Islet precursor cell (in vitro differentiated cells): ENCODE data around the gene LGSN.
"Not testable (repeated sequence)": the region's sequence is repeated elsewhere in the genome, so short reads cannot be mapped to it uniquely, and the experiment has no call there.

Experiments
- DNase-seq: peaks from one replicate; pipeline ENCODE4 v3.0.0-alpha.2; 2018

The LGSN gene

GRCh38 chr6:63227928-63228894 lies 91.6 kb downstream of the LGSN start:
- DNase-seq = not testable (repeated sequence)

- not testable (repeated sequence) for DNase-seq
Measured at GRCh38 chr6:63225987-63226386, 93.8 kb downstream of the LGSN start.
